ENCODE measurements around the gene C7orf33.

Gene C7orf33, protein sequence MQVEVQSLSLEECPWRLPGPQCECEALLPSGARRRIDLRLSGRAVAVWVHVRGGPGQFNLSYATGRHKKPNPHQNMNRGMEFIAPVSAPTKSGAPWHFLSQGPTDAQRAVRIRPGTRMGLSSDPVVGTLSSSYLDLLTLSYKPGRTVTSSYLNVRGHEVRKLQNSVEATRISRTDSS

DNA sequence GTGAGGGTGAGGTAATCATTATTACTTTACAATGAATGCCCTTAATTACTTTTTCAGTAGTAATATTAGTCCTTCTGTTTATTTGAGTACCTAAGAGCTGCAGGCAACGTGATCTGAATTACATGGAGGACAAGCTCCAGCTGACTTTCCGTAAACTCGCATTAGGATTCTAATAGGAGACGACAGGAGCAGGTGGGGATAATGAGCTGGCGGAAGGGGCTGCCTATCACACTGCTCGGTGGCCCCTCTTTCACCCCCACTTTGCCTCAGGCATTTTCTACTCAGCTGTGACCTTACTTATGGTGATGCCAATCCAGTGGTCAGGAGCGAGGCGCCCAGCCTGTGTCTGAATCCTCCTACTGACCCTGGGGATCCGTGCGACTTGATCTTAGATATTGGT, at the start of gene C7orf33:
C7orf33 (plus strand) TSS at position 296 of the 400 bp plus-strand sequence. CDS start 160 bp downstream, outside the sequence.
- H3K27ac ChIP-seq (ENCODE audit: low read length), result no peak within 1 kb of the TSS
- peak within 1 kb of the TSS; percentile 7 for H3K4me3 ChIP-seq (ENCODE audit: low read length)
- no peak within 1 kb of the TSS for H3K9ac ChIP-seq (ENCODE audit: low read length)
- H3K9me3 ChIP-seq (ENCODE audit: control insufficient read depth, low read depth, low read length), result no peaks in the 10 kb centered on the region
- peaks cover 36% of the 10 kb centered on the region for H3K4me1 ChIP-seq (ENCODE audit: control insufficient read depth, low read depth, low read length)
- H3K36me3 ChIP-seq (ENCODE audit: control insufficient read depth, low read depth, low read length), result no peaks in the 10 kb centered on the region
- H3K27me3 ChIP-seq (ENCODE audit: control insufficient read depth, insufficient read depth, low read length), result no peaks in the 10 kb centered on the region

DNA sequence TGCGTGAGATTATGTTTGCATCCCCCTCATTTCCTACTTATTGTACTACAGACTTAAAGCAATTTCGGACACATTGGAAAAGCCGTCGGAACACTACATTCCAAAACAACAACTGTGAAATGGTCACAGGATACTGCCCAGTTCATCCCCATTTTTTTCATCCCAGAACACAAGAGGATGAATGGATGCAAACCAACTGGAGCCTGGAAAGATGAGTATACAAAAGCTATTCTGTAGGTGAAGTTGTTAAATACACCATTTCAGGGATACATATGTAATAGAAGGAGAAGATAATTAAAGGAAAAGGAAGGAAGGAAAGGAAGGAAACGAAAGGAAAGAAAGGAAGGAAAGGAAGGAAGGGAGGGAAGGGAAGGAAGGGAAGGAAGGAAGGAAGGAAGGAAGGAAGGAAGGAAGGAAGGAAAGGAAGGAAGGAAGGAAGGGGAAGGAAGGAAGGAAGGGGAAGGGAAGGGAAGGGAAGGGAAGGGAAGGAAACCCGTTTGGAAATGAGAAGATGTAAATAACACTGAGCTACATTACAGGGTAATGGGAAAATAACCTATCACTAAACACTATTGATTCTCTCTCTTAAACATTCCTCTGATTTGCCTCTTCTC, 48.6 kb upstream of the C7orf33 start:
- Histone ChIP-seq H3K27me3 (ENCODE audit: control insufficient read depth, insufficient read depth, low read length) (no peaks in the 10 kb centered on the region), H3K27ac (ENCODE audit: low read length) (no peak overlapping the region), H3K36me3 (ENCODE audit: control insufficient read depth, low read depth, low read length) (no peaks in the 10 kb centered on the region), H3K4me1 (ENCODE audit: control insufficient read depth, low read depth, low read length) (no peaks in the 10 kb centered on the region), H3K9ac (ENCODE audit: low read length) (no peak overlapping the region), H3K4me3 (ENCODE audit: low read length) (no peak overlapping the region), H3K9me3 (ENCODE audit: control insufficient read depth, low read depth, low read length) (no peaks in the 10 kb centered on the region)

DNA sequence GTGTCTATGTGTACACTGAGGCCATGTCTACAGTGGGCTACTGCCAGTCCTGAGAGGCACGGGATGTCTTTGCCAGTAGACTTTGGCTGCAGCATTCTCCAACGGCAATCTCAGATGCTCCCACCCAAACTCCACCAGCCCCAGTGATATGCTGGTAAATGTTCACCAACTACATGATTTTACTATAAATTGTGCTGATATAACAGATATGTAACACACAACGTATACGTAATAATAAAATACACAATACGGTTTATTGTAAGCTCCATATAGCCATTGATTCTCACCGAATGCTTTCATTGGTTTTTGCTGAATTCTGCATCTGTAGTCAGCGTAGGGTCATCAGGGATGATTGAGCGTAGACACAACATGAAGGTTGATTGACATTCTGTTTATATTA, 47.3 kb upstream of the C7orf33 start:
- Histone ChIP-seq H3K4me1 (ENCODE audit: control insufficient read depth, low read depth, low read length) (no peaks in the 10 kb centered on the region), H3K9ac (ENCODE audit: low read length) (no peak overlapping the region), H3K27ac (ENCODE audit: low read length) (no peak overlapping the region), H3K27me3 (ENCODE audit: control insufficient read depth, insufficient read depth, low read length) (no peaks in the 10 kb centered on the region), H3K36me3 (ENCODE audit: control insufficient read depth, low read depth, low read length) (no peaks in the 10 kb centered on the region), H3K9me3 (ENCODE audit: control insufficient read depth, low read depth, low read length) (no peaks in the 10 kb centered on the region), H3K4me3 (ENCODE audit: low read length) (no peak overlapping the region)

DNA sequence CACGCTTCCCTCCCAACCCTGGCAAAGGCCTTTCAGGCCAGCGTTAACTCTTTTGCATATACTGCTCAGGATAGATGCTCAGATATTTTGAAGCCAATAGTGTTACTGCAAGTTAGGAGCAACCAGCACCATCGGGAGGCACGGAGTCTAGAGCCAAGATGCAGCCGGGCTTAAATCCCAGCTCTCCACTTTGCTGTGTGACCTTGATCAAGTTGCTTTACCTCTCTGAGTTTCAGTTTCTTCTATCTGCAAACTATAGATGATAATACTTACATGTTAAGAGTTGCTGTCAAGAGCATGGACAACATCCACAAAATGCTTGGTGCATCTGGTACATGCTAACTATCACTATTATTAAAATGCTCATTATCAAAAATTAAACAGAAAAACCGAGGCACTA, 45.4 kb upstream of the C7orf33 start:
- Histone ChIP-seq H3K27ac (ENCODE audit: low read length) (no peak overlapping the region), H3K4me3 (ENCODE audit: low read length) (no peak overlapping the region)

GRCh38 chr7:148545932-148546331, 44.6 kb upstream of the C7orf33 start:
- Histone ChIP-seq H3K4me1 (ENCODE audit: control insufficient read depth, low read depth, low read length) (no peaks in the 10 kb centered on the region), H3K9ac (ENCODE audit: low read length) (no peak overlapping the region), H3K4me3 (ENCODE audit: low read length) (no peak overlapping the region), H3K27ac (ENCODE audit: low read length) (no peak overlapping the region), H3K36me3 (ENCODE audit: control insufficient read depth, low read depth, low read length) (no peaks in the 10 kb centered on the region), H3K9me3 (ENCODE audit: control insufficient read depth, low read depth, low read length) (no peaks in the 10 kb centered on the region), H3K27me3 (ENCODE audit: control insufficient read depth, insufficient read depth, low read length) (no peaks in the 10 kb centered on the region)

More for the DNA sequence above, 45.4 kb upstream of the C7orf33 start:
- Histone ChIP-seq H3K4me1 (ENCODE audit: control insufficient read depth, low read depth, low read length) (no peaks in the 10 kb centered on the region), H3K9me3 (ENCODE audit: control insufficient read depth, low read depth, low read length) (no peaks in the 10 kb centered on the region), H3K9ac (ENCODE audit: low read length) (no peak overlapping the region), H3K36me3 (ENCODE audit: control insufficient read depth, low read depth, low read length) (no peaks in the 10 kb centered on the region), H3K27me3 (ENCODE audit: control insufficient read depth, insufficient read depth, low read length) (no peaks in the 10 kb centered on the region)

GRCh38 chr7:148546857-148547256, 43.7 kb upstream of the C7orf33 start:
- Histone ChIP-seq H3K4me3 (ENCODE audit: low read length) (no peak overlapping the region), H3K4me1 (ENCODE audit: control insufficient read depth, low read depth, low read length) (no peaks in the 10 kb centered on the region), H3K36me3 (ENCODE audit: control insufficient read depth, low read depth, low read length) (no peaks in the 10 kb centered on the region), H3K9me3 (ENCODE audit: control insufficient read depth, low read depth, low read length) (no peaks in the 10 kb centered on the region), H3K27ac (ENCODE audit: low read length) (no peak overlapping the region), H3K9ac (ENCODE audit: low read length) (no peak overlapping the region), H3K27me3 (ENCODE audit: control insufficient read depth, insufficient read depth, low read length) (no peaks in the 10 kb centered on the region)

GRCh38 chr7:148547951-148548350, 42.6 kb upstream of the C7orf33 start:
- H3K9ac ChIP-seq (ENCODE audit: low read length), result no peak overlapping the region
- no peaks in the 10 kb centered on the region for H3K27me3 ChIP-seq (ENCODE audit: control insufficient read depth, insufficient read depth, low read length)
- H3K36me3 ChIP-seq (ENCODE audit: control insufficient read depth, low read depth, low read length), result no peaks in the 10 kb centered on the region
- H3K27ac ChIP-seq (ENCODE audit: low read length), result no peak overlapping the region
- no peaks in the 10 kb centered on the region for H3K4me1 ChIP-seq (ENCODE audit: control insufficient read depth, low read depth, low read length)
- H3K4me3 ChIP-seq (ENCODE audit: low read length), result no peak overlapping the region
- no peaks in the 10 kb centered on the region for H3K9me3 ChIP-seq (ENCODE audit: control insufficient read depth, low read depth, low read length)

GRCh38 chr7:148553979-148554378, 36.6 kb upstream of the C7orf33 start:
- H3K4me3 ChIP-seq (ENCODE audit: low read length), result no peak overlapping the region
- H3K9me3 ChIP-seq (ENCODE audit: control insufficient read depth, low read depth, low read length), result no peaks in the 10 kb centered on the region
- H3K4me1 ChIP-seq (ENCODE audit: control insufficient read depth, low read depth, low read length), result no peaks in the 10 kb centered on the region
- H3K36me3 ChIP-seq (ENCODE audit: control insufficient read depth, low read depth, low read length), result no peaks in the 10 kb centered on the region
- H3K27me3 ChIP-seq (ENCODE audit: control insufficient read depth, insufficient read depth, low read length), result no peaks in the 10 kb centered on the region
- H3K27ac ChIP-seq (ENCODE audit: low read length), result no peak overlapping the region
- no peak overlapping the region for H3K9ac ChIP-seq (ENCODE audit: low read length)

DNA sequence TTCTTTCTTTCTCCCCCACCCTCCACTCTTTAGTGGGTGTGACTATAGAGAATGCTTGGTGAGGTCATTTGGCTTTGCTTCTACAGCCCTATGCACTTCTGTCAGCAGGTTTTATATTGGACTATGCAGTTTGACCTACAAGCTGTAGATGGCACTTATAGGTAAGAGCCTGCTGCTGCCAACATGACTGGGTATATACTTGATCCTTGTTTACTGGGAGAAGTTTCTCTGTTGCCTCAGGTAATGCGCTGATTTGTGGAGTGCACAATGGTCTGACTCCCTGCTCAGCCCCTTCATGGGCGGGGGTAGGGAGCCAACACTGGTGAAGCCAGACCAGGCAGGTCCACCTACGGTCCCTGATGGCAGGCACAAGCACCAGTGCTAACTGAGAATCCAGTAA, 33.7 kb upstream of the C7orf33 start:
- Histone ChIP-seq H3K9me3 (ENCODE audit: control insufficient read depth, low read depth, low read length) (no peaks in the 10 kb centered on the region), H3K4me3 (ENCODE audit: low read length) (no peak overlapping the region), H3K4me1 (ENCODE audit: control insufficient read depth, low read depth, low read length) (no peaks in the 10 kb centered on the region), H3K27ac (ENCODE audit: low read length) (no peak overlapping the region), H3K27me3 (ENCODE audit: control insufficient read depth, insufficient read depth, low read length) (no peaks in the 10 kb centered on the region), H3K36me3 (ENCODE audit: control insufficient read depth, low read depth, low read length) (no peaks in the 10 kb centered on the region), H3K9ac (ENCODE audit: low read length) (no peak overlapping the region)

GRCh38 chr7:148558914-148559313, 31.7 kb upstream of the C7orf33 start:
- no peak overlapping the region for H3K4me3 ChIP-seq (ENCODE audit: low read length)
- H3K4me1 ChIP-seq (ENCODE audit: control insufficient read depth, low read depth, low read length), result no peaks in the 10 kb centered on the region
- H3K27me3 ChIP-seq (ENCODE audit: control insufficient read depth, insufficient read depth, low read length), result no peaks in the 10 kb centered on the region
- no peaks in the 10 kb centered on the region for H3K36me3 ChIP-seq (ENCODE audit: control insufficient read depth, low read depth, low read length)
- no peak overlapping the region for H3K9ac ChIP-seq (ENCODE audit: low read length)
- H3K9me3 ChIP-seq (ENCODE audit: control insufficient read depth, low read depth, low read length), result no peaks in the 10 kb centered on the region
- no peak overlapping the region for H3K27ac ChIP-seq (ENCODE audit: low read length)

DNA sequence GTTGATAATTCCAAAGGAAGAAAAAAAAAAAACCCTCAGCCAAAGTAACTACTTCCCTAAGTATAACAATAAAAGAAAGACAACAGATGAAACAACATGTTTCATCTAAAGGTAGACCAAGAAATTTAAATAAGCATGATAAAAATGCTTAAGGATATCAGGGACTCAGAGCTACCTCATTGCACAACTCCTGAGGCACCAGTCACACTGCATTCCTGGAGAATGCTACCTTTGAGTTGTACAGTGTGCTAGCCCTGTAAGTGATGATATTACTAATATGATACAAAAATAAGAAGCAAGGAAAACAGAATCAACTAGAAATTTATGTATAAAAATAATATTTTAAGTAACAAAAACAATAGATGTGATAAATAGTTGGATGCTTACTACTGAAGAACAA, 29.5 kb upstream of the C7orf33 start:
- H3K4me3 ChIP-seq (ENCODE audit: low read length), result no peak overlapping the region
- no peak overlapping the region for H3K27ac ChIP-seq (ENCODE audit: low read length)
- H3K27me3 ChIP-seq (ENCODE audit: control insufficient read depth, insufficient read depth, low read length), result no peaks in the 10 kb centered on the region
- H3K4me1 ChIP-seq (ENCODE audit: control insufficient read depth, low read depth, low read length), result no peaks in the 10 kb centered on the region
- H3K36me3 ChIP-seq (ENCODE audit: control insufficient read depth, low read depth, low read length), result no peaks in the 10 kb centered on the region
- H3K9ac ChIP-seq (ENCODE audit: low read length), result no peak overlapping the region
- H3K9me3 ChIP-seq (ENCODE audit: control insufficient read depth, low read depth, low read length), result no peaks in the 10 kb centered on the region

DNA sequence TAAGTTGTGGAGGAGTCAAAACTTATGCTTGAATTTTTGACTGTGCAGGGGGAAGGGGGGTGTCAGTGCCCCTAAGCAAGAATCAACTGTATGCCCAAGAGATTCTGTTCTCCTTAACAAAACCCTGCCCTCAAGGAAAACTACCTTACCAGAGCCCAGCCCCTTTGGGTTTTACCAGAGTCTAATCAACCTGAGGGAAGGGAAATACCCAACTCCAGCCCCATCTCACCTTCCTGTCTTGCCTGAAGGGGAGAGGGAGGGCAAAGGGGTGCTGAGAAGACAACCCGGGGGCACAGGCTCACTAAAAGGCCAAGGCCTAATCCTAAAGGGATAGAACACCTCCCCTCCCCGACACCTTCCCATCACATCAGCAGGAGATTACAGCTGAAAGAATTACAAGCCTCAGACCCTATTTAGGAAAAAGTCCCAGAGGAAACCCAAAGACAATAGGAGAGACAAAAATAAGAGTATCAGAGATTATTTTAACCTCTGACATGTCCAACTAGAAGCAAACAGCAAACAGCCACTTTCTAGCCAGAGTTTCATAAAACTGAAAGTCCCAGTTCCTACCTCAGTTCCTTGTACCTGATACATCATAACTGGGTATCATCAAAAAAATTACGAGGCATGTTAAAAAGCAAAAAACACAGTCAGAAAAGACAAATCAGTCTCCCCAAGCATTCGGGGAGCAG, 26.8 kb upstream of the C7orf33 start:
- H3K36me3 ChIP-seq (ENCODE audit: control insufficient read depth, low read depth, low read length), result no peaks in the 10 kb centered on the region
- H3K4me3 ChIP-seq (ENCODE audit: low read length), result no peak overlapping the region
- no peak overlapping the region for H3K9ac ChIP-seq (ENCODE audit: low read length)
- peaks cover 13% of the 10 kb centered on the region for H3K4me1 ChIP-seq (ENCODE audit: control insufficient read depth, low read depth, low read length)
- no peaks in the 10 kb centered on the region for H3K27me3 ChIP-seq (ENCODE audit: control insufficient read depth, insufficient read depth, low read length)
- no peaks in the 10 kb centered on the region for H3K9me3 ChIP-seq (ENCODE audit: control insufficient read depth, low read depth, low read length)
- H3K27ac ChIP-seq (ENCODE audit: low read length), result no peak overlapping the region
